Vagina (tissue), 2 donors: ENCODE measurements around the gene FOXE1.

ENCODE experiments used
- POLR2A ChIP-seq, 2 donors: fragments of 450-650 bp; IDR thresholded peaks; one replicate each; pipeline ENCODE4 v1.6.1; 2017; ENCODE audit warnings: antibody characterized with exemption in 2 of 2, mild to moderate bottlenecking in 2 of 2, moderate library complexity in 2 of 2
- POLR2AphosphoS5 ChIP-seq, 2 donors: sonication (generic); formaldehyde crosslinking; IDR thresholded peaks; one replicate each; pipeline ENCODE4 v1.9.0; 2017; ENCODE audit warnings: antibody characterized with exemption in 2 of 2, mild to moderate bottlenecking in 2 of 2, low read depth in 1 of 2; ENCODE audit not compliant: insufficient read depth in 1 of 2
- TF ChIP-seq, protein P1 (sequence below), 3 experiments: fragments of 450-650 bp in 2 of 3; fragments of 200-600 bp in 1 of 3; sonication (generic) in 1 of 3; IDR thresholded peaks; one replicate each; pipeline ENCODE4 v1.5.1; 2017 to 2019; ENCODE audit warnings: antibody characterized with exemption in 3 of 3, mild to moderate bottlenecking in 2 of 3, moderate library complexity in 2 of 3

DNA sequence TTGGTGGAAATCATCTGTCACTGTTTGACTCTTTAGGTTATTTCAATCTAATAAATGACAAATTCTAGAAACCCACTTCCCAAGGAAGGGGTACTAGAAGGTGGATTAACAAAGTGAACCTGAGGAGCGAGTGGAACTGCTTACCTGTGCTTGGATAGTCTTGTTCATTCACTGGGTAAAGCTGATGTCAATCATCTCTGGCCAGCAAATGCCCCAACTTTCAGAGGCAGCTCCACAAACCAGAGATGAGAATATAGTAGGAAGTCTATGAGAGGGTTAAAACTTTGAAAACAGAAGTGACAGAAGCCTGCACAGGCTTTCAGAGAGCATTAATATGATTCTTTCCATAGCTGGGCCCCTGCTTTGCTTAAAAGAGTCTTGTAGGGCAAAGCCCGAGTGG lies 7.3 kb upstream of the FOXE1 start:
- TF ChIP-seq POLR2A (IDR thresholded peaks at IDR 0.05) (no peak), POLR2AphosphoS5 (IDR thresholded peaks at IDR 0.05; ENCODE audit: insufficient read depth in 1 of 2, low read depth in 1 of 2) (no peak)
- TF ChIP-seq, protein P1, sequence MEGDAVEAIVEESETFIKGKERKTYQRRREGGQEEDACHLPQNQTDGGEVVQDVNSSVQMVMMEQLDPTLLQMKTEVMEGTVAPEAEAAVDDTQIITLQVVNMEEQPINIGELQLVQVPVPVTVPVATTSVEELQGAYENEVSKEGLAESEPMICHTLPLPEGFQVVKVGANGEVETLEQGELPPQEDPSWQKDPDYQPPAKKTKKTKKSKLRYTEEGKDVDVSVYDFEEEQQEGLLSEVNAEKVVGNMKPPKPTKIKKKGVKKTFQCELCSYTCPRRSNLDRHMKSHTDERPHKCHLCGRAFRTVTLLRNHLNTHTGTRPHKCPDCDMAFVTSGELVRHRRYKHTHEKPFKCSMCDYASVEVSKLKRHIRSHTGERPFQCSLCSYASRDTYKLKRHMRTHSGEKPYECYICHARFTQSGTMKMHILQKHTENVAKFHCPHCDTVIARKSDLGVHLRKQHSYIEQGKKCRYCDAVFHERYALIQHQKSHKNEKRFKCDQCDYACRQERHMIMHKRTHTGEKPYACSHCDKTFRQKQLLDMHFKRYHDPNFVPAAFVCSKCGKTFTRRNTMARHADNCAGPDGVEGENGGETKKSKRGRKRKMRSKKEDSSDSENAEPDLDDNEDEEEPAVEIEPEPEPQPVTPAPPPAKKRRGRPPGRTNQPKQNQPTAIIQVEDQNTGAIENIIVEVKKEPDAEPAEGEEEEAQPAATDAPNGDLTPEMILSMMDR (IDR thresholded peaks at IDR 0.05): no peak
